Muscle of back (tissue), 11 donors: ENCODE data around the gene HPCA. TPM values are rescaled to one million over a fixed set of nuclear protein-coding genes. Genes with fewer than 3 reads are reported as not detected.
A peak's percentile ranks its signal among the peaks of the same experiment; 100 is the strongest.
"Not testable (repeated sequence)": the region's sequence is repeated elsewhere in the genome, so short reads cannot be mapped to it uniquely, and the experiment has no call there.

ENCODE experiments used
- DNase-seq, 3 donors: peaks; one replicate each; pipeline versions ENCODE4 v3.0.0 to v3.0.0-alpha.2; 2013
- polyA plus RNA-seq, 10 donors: library from polyadenylated mRNA; unstranded; fragments of 120-200 nt; gene quantifications; one replicate each; pipeline ENCODE4 v1.2.1, GENCODE V29; 2013; ENCODE audit not compliant: insufficient read length in 10 of 10

The HPCA gene
- polyA plus RNA-seq, 10 donors, result 0.13 to 1.2 (median 0.21) TPM

GRCh38 chr1:32900956-32901822 is 14.9 kb downstream of the HPCA start, which contains the start of gene TMEM54:
Gene TMEM54 (minus strand): TSS chr1:32901389. CDS start chr1:32901238, 151 bp downstream.
- DNase-seq, result peak in 1 of 3 donors; percentile 51

- no peak for DNase-seq
Measured at GRCh38 chr1:32901823-32902534, 15.7 kb downstream of the HPCA start.

DNA sequence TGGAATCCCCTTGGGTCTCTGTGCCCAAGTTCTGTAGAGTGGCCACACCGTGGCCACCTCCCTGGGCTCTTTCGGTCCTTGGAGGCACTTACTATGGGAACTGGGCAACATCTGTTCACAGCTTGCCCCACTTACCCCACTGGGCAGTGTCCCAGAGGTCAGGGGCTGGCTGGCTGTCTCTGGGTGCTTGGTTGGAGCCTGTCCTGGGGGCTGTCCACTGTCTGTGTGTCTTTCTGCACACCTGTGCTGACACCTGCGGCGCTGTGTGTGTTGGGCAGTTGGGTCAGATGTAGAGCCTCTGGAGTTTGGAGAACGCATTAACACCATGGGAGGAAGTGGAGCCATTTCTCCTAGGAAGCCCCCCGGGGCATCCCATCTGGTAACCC is 16.2 kb downstream of the HPCA start:
- DNase-seq, result no peak

- no peak for DNase-seq
Measured at GRCh38 chr1:32903991-32904785, 17.9 kb downstream of the HPCA start.

DNA sequence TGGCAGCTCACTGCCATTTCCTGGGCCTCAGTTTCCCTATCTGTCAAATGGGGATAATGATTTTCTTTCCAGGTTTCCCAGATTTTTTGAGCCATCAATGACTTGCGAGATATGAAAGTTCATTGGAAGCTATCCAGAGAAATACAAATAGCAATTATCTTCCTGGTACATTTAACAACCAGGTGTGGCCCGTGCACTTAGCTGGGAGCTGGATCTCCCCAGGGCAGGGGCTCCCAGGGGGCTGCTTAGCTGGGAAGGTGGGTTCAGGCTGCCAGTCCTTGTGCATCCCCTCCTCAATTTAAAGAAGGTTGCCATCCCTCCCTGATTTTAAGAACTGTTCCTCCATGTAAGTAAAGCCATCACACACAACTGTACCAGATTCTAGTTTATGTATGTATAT is 18.5 kb downstream of the HPCA start:
- no peak for DNase-seq

GRCh38 chr1:32905588-32905987 is 19.3 kb downstream of the HPCA start:
- not testable (repeated sequence) for DNase-seq

DNA sequence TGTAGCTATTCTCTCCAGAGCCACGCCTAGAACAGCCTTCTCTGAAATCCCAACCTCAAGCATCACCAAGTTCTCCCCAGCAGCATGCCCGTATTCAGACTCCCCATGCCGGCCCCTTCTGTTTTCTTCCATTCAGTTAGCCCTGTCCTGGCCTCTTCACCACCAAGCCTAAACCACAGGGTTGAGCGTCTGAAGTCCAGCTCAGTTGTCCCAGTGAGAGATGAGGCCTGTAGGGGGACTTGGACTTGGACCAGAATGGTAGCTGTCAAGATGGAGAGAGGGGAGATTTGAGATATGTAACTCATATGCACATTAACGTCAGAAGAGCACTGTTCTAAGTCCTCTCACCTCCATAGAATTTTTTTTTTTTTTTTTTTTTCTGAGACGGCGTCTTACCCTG is 20.4 kb downstream of the HPCA start:
- DNase-seq, result no peak

- no peak for DNase-seq
Measured at GRCh38 chr1:32907435-32907834, 21.1 kb downstream of the HPCA start.

DNA sequence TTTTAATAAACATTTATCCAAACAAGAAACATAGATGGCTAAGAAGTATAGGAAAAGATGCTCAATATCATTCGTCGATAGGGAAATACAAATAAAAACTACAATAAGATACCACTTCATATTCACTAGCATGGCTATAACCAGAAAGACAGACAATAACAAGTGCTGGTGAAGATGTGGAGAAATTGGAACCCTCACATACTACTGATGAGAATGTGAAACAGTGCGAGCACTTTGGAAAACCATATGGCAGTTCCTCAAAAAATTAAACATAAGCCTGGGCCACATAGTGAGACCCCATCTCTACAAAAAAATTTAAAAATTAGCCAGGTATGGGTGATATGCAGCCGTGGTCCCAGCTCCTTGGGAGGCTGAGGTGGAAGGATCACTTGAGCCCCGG is 24.0 kb downstream of the HPCA start:
- no peak for DNase-seq

- no peak for DNase-seq
Measured at GRCh38 chr1:32915766-32916706, 29.7 kb downstream of the HPCA start.

DNA sequence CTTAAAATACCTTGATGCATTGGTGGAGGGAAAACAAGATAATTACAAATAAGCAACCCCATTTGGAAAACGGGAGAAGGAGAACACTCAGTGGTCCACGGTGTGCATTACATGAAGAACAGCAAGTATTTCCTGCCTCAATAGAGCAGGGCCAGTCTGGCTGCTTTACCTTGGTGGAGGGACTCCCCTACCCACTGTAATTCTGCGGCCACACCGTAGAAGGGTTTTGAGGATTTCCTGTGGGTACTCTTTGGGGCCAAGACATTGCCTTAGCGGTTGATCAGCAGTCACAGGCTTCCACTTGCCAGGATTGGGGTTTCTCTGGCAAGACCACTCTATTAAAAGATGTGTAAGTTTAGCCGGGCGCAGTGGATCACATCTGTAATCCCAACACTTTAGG is 31.2 kb downstream of the HPCA start:
- DNase-seq, result no peak

- DNase-seq, result no peak
Measured at GRCh38 chr1:32918179-32918578, 31.9 kb downstream of the HPCA start.

GRCh38 chr1:32919811-32920733 is 33.8 kb downstream of the HPCA start:
- peak in 1 of 3 donors; percentile 53 for DNase-seq

DNA sequence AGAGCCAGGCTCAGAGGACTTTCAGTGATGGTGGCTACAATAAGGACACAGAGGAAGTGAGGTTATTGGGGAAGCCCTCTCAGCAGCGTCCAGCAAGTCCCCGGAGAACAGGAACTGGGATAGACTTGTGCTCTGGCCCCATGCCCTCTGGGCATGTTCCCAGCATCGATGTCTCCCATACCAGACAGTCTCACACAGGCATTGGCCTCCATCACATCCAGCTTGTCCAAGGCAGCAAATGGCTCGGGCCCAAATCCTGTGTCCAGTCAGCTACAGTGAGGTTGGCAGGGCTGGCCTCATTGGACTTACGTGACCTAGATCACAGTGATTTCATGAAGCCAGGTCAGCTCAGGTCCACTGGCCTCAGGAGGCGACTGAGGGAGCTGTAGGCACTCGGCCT is 34.5 kb downstream of the HPCA start:
- DNase-seq, result peak in 1 of 3 donors; percentile 16

DNA sequence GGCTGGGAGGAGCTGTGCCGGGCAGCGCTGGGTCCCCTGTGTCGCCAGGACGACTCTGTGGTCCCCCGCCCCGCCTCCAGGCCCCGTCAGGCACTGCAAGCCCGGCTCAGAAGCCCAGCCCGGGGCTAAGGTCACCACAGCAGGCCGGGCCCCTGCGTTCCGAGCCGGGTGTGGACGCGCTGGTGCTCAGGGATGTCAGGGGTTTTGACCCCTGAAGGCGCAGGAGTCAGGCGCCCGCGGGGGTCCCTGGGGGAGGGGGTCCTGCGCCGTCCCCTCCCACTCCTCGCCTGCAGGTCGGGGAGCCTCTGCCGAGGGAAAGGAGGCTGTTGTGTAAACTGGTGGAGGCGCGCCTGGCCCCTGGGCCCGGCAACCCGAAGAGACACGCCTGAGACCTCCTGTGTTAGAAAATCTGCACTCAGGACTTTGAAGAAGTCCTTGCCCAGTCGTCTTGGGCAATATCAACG is 38.6 kb downstream of the HPCA start:
- DNase-seq, result peak in 1 of 3 donors; percentile 32

GRCh38 chr1:32925403-32926162 is 39.3 kb downstream of the HPCA start:
- peak in 1 of 3 donors; percentile 60 for DNase-seq

GRCh38 chr1:32926562-32926961 is 40.3 kb downstream of the HPCA start:
- no peak for DNase-seq

GRCh38 chr1:32927441-32927840 is 41.1 kb downstream of the HPCA start:
- DNase-seq, result no peak

GRCh38 chr1:32928285-32928684 is 42.0 kb downstream of the HPCA start:
- DNase-seq, result no peak
